ENCODE measurements around the gene PNKP. TPM values are rescaled to one million over a fixed set of nuclear protein-coding genes. Genes with fewer than 3 reads are reported as not detected.

Gene PNKP
- total and polyA plus RNA-seq, 9 of the 15 experiments (the other 6 are each of a cell fraction or from before 2014, with no cell fraction given): 2.8 to 85.4 (median 25.3) TPM

GRCh38 chr19:49830766-49831165 is 36.6 kb downstream of the PNKP start (continued):
- TF ChIP-seq ZFPM2 (CRISPR knock-in tag; IDR thresholded peaks at IDR 0.05) (no peak), RB1 (IDR thresholded peaks at IDR 0.05; ENCODE audit: low read depth) (no peak), KAT2B (IDR thresholded peaks at IDR 0.05; ENCODE audit: low read depth, low read length) (no peak), PYGO2 (tag; IDR thresholded peaks at IDR 0.05) (no peak)

- DNase-seq (ENCODE audit: extremely low read depth in 1 of 4, low spot score in 3 of 4): no peak
- Histone ChIP-seq H3K4me2 (ENCODE audit: insufficient read depth, low read length) (no peak overlapping the region), H3K9me3 (replicated peaks; ENCODE audit: control insufficient read depth, insufficient read depth, low read depth, low read length) (no peaks in the 10 kb centered on the region), H3K9ac (ENCODE audit: insufficient read depth in 1 of 2, low read depth in 2 of 2, low read length in 2 of 2) (no peak overlapping the region), H3K4me1 (replicated peaks in 1 of 2; ENCODE audit: control insufficient read depth in 2 of 2, insufficient read depth in 2 of 2, low read length in 2 of 2) (peaks cover 0 to 16% of the 10 kb centered on the region in 2 experiments; a peak in 2 of 5 replicates), H3K36me3 (ENCODE audit: control insufficient read depth, insufficient read depth, low read length) (peaks cover 79% of the 10 kb centered on the region; the same call in 2 of the 3 replicates), H3K4me3 (no peak overlapping the region), H2AFZ (ENCODE audit: low read depth, low read length) (no peak overlapping the region), H3K79me2 (ENCODE audit: control insufficient read depth, insufficient read depth, low read length) (peaks cover 7% of the 10 kb centered on the region; the same call in 1 of the 3 replicates), H4K20me1 (replicated peaks; ENCODE audit: control insufficient read depth, insufficient read depth, low read length) (no peaks in the 10 kb centered on the region), H3K9me1 (ENCODE audit: control insufficient read depth, insufficient read depth, low read length) (no peaks in the 10 kb centered on the region), H3K27me3 (ENCODE audit: control insufficient read depth in 2 of 2, insufficient read depth in 2 of 2, low read length in 2 of 2) (no peaks in the 10 kb centered on the region), H3K27ac (ENCODE audit: extremely low read depth, low read depth, low read length) (no peak overlapping the region)
- POLR2A ChIA-PET: interaction anchor here (1.4 to 2.1 kb wide), 2 partner anchors 11 to 21 kb away, joined by 5 to 7 read pairs; partner anchors contain the start of gene PTOV1
- no peak for ATAC-seq
- TF ChIP-seq CCAR2 (IDR thresholded peaks at IDR 0.05; ENCODE audit: low read depth, low read length): no peak
- no peak for TF ChIP-seq POU5F1 (IDR thresholded peaks at IDR 0.05; ENCODE audit: borderline replicate concordance, low read depth, low read length, partially characterized antibody)
- no peak for TF ChIP-seq MYNN (IDR thresholded peaks at IDR 0.05)
- TF ChIP-seq MYNN (CRISPR knock-in tag; IDR thresholded peaks at IDR 0.05): no peak
- no peak for TF ChIP-seq ZNF785 (CRISPR knock-in tag; IDR thresholded peaks at IDR 0.05)
- TF ChIP-seq ETS1 (conservative IDR thresholded peaks at IDR 0.05; ENCODE audit: control insufficient read depth, low read depth, low read length): no peak
- no TSS peak for BruUV-seq (replicated peaks)
- no peak for FAIRE-seq
- CTCF ChIA-PET (ENCODE audit: low intra/inter-chr PET ratio): no interaction called here
- intact Hi-C loops (cut with micrococcal nuclease): no loop called here
- in situ Hi-C loops (cut with MboI): no loop called here
- 89% methylated on average over 16 of the region's 18 CpGs for WGBS (ENCODE audit: insufficient coverage, low coverage, missing lambda C conversion rate)
Measured at GRCh38 chr19:49829721-49830120, 37.7 kb downstream of the PNKP start.
